Cardiac fibroblast (primary cell): ENCODE data around the gene ZMAT1.
"Not testable (repeated sequence)": the region's sequence is repeated elsewhere in the genome, so short reads cannot be mapped to it uniquely, and the experiment has no call there.

ENCODE experiments used
- DNase-seq, 2 donors: peaks; one replicate each; pipeline versions ENCODE4 v3.0.0 to v3.0.0-alpha.2; 2010; ENCODE audit warnings: low read depth in 2 of 2
- H3K4me3 ChIP-seq, 2 donors: replicated peaks in 1 of 2; 1 replicate in 1 of 2; 2 replicates in 1 of 2; pipeline ENCODE4 v1.5.1; 2011; ENCODE audit warnings: low read depth in 2 of 2, low read length in 2 of 2, mild to moderate bottlenecking in 2 of 2, moderate library complexity in 1 of 2
- CTCF ChIP-seq: IDR thresholded peaks from one replicate; pipeline ENCODE4 v1.5.1; 2011; ENCODE audit warnings: low read depth, mild to moderate bottlenecking, low read length, inconsistent platforms

ZMAT1 gene

GRCh38 chrX:101931488-101932248, at the start of gene ZMAT1:
ZMAT1 (minus strand) TSS chrX:101932027; CDS start chrX:101932008, 19 bp downstream.
- DNase-seq: peak; percentile 65 to 79
- peak within 1 kb of the TSS; percentile 35 to 48 for H3K4me3 ChIP-seq
- TF ChIP-seq CTCF: no peak

- no peak for DNase-seq
- H3K4me3 ChIP-seq: no peak overlapping the region
- no peak for TF ChIP-seq CTCF
These were observed 45.3 kb upstream of the ZMAT1 start for GRCh38 chrX:101977106-101977505.

GRCh38 chrX:101973066-101973465, 41.2 kb upstream of the ZMAT1 start:
- H3K4me3 ChIP-seq: no peak overlapping the region
- TF ChIP-seq CTCF: no peak
- no peak for DNase-seq

GRCh38 chrX:101964923-101965539, 33.2 kb upstream of the ZMAT1 start:
- DNase-seq, H3K4me3 ChIP-seq: not testable (repeated sequence)

GRCh38 chrX:101958139-101958538, 26.3 kb upstream of the ZMAT1 start:
- DNase-seq: peak in 1 of 2 donors; percentile 10
- TF ChIP-seq CTCF: no peak

GRCh38 chrX:101957174-101957573, 25.3 kb upstream of the ZMAT1 start:
- no peak for TF ChIP-seq CTCF
- H3K4me3 ChIP-seq: no peak overlapping the region
- DNase-seq: no peak

More at GRCh38 chrX:101958139-101958538, 26.3 kb upstream of the ZMAT1 start:
- H3K4me3 ChIP-seq: no peak overlapping the region

GRCh38 chrX:101956556-101956955, 24.7 kb upstream of the ZMAT1 start:
- TF ChIP-seq CTCF: no peak
- DNase-seq: no peak
- no peak overlapping the region for H3K4me3 ChIP-seq
